Renal pelvis (tissue), 4 donors: ENCODE data around the gene RNF13. TPM values are rescaled to one million over a fixed set of nuclear protein-coding genes. Genes with fewer than 3 reads are reported as not detected.
A peak's percentile ranks its signal among the peaks of the same experiment; 100 is the strongest.
"Not testable (repeated sequence)": the region's sequence is repeated elsewhere in the genome, so short reads cannot be mapped to it uniquely, and the experiment has no call there.

Experiments
- DNase-seq: peaks from one replicate; pipeline ENCODE4 v3.0.0-alpha.2; 2013
- polyA plus RNA-seq, 3 donors: library from polyadenylated mRNA; unstranded; fragments of 120-200 nt; gene quantifications; one replicate each; pipeline ENCODE4 v1.2.1, GENCODE V29; 2013; ENCODE audit not compliant: insufficient read length in 3 of 3

Gene RNF13
- polyA plus RNA-seq, 3 donors = 79.1 to 91.5 (median 80.4) TPM

DNA sequence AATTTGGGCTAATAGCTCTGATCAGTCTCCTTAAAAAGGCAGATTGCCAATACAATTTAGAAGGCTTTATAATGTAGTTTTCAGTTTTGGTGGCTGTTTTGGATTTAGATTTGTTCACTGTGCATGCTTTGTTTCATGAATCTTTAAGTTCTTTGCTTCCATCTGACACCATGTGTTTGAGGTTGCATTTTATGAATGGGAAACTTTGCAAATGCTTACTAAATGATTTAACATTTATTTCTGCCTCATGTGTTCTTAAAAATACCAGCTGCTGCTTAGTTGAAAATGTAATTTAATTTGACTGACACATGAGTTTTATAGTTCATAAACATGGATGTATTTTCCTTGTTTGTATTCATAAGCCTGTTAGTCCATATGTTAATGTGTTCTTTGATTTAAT, 78.6 kb downstream of the RNF13 start:
- DNase-seq = no peak

DNA sequence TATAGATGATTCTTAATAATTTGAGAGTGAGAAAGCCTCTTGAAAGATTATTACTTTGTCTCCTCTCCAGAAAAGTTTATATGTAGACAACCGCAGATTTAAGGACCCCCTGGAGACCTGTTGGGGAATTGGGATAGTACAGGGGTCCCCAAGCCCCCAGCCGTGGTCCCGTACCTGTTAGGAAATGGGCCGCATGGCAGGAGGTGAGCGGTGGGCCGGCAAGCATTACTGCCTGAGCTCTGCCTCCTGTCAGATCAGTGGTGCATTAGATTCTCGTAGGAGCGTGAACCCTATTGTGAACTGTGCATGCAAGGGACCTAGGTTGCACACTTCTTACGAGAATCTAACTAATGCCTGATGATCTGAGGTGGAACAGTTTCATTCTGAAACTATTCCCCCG, 79.4 kb downstream of the RNF13 start:
- no peak for DNase-seq

DNA sequence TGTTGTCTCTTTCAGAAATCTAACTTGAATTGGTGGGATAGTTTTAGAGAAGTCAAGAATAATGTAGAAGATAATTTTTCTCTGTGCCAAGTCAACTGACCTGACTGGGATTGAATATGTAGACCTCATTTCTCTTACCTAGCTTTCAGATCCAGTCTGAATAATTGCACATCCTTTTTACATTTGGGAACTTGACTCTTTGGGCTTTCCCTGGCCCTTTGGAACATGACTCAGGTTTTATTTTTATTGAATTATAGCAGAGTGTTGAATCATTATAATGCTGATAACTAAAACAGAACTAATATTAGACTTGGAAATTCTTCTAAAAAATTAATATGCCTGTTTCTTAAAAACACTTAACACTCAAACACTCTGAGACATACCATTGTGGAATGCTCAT, 81.2 kb downstream of the RNF13 start:
- DNase-seq = no peak

GRCh38 chr3:149895339-149895738, 82.3 kb downstream of the RNF13 start:
- no peak for DNase-seq

DNA sequence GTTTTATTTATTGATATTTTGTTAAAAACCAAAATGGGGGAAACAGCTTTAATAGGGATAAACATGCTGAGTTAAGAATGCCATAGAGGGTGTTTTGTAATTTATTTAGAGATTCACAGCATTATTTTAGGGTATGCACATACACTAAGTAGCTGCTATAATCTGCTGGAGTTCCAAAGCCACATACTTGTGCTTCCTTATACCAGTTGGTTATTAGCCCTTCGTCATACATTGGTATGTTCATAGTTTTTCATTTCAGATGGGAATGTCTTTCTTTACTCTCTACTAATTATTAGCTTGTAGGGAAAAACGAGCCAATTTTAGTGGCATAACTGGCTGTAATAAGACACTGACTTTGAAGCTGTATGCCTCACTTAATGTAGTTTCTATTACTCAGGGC, 82.8 kb downstream of the RNF13 start:
- DNase-seq = no peak

- no peak for DNase-seq
These were observed 85.8 kb downstream of the RNF13 start for GRCh38 chr3:149898771-149899170.

- DNase-seq = no peak
These were observed 87.3 kb downstream of the RNF13 start for GRCh38 chr3:149900322-149900721.

GRCh38 chr3:149901770-149902169, 88.8 kb downstream of the RNF13 start:
- DNase-seq = no peak

GRCh38 chr3:149902498-149903139, 89.6 kb downstream of the RNF13 start:
- DNase-seq = no peak

GRCh38 chr3:149906036-149906435, 93.0 kb downstream of the RNF13 start:
- no peak for DNase-seq

DNA sequence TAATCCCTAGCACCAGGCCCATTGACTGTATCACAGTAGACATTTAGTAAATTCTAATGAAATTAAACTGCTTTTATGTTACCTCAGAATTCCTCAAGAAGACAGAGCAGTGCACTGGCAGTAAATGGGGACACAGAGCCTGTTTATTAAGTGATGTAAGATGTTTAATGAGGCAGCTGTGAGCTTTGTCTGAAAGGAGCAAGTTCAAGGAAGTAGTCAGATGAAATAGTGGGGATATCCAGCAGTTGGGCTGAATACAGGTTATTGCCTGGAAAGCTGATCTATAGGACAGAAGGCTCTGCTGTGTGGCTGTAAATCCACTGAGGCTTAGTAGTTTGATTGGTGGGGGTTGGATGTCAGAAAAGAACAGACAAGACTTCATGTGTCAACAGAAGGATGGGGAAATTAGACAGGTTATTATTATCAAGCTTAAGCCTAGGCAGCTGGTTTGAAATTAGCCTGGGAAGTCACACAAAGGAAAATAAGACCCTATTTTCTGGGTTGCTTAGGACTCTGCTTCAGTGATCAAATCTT, 95.5 kb downstream of the RNF13 start:
- DNase-seq = no peak

- DNase-seq = no peak
These were observed 96.9 kb downstream of the RNF13 start for GRCh38 chr3:149909923-149910322.

GRCh38 chr3:149917124-149917667, 104.2 kb downstream of the RNF13 start:
- no peak for DNase-seq

DNA sequence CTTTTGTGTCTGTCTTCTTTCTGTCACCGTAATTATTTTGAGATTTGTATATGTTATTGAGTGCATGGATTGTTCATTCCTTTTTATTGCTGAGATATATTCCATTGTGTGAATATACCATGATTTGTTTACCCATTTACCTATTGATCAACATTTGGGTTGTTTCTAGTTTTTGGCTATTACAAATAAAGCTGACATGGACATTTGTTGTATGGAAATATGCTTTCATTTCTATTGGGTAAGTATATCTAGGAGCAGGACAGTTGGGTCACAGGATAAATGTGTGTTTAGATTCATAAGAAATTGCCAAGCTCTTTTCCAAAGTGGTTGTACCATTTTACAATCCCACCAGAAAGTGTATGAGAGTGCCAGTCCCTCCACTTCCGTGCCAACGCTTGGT, 106.5 kb downstream of the RNF13 start:
- DNase-seq = no peak

GRCh38 chr3:149920119-149920518, 107.1 kb downstream of the RNF13 start:
- no peak for DNase-seq

DNA sequence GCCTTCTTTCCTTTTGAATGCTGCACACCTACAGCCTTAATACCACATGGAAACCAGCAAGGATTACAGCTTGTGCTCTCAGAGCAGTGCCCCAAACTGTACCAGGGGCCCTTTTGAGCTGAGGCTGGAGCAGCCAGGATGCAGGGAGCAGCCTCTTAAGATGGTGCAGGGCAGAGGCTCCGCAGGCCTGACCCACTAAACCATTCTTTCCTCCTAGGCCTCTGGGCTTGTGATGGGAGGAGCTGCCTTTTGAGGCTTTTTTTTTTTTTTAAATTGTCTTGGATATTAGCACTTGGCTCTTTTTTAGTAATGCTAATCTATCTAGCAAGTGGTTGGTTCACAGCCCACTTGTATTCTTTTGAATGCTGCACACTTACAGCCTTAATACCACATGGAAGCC, 120.0 kb downstream of the RNF13 start:
- no peak for DNase-seq

- DNase-seq = no peak
These were observed 120.8 kb downstream of the RNF13 start for GRCh38 chr3:149933858-149934257.

DNA sequence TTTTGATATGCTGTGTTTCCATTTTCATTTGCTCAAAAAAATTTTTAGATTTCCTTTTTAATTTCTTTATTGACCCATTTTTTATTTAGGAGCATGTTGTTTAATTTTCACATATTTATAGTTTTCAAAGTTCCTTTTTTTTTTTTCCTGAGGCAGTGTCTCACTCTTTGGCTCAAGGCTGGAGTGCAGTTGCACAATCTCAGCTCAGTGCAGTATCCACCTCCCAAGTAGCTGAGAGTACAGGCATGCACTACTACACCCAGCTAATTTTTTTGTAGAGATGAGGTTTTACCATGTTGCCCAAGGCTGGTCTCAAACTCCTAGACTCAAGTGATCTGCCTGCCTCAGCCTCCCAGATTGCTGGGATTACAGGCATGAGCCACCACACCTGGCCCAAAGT, 121.5 kb downstream of the RNF13 start:
- DNase-seq = no peak

DNA sequence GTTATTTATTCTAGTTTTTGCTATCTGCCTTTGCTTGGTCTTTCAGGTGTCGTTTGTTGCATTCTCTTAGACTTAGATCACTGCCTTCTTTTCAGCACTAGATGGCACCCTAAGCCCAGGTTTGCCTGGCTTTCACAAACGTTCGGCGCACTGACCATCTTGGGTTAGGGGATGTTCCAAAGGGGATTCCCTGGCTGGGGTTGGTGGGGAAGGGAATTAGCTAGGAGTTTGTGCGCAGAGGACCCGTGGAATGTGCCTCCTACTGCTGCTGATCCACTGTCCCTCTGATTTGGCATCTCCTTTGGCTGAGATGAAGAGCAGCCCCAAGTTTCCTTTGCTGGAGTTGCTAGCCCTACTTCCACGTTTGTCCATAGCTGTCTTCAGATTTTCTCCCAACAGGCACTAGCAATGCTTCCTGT, 123.8 kb downstream of the RNF13 start:
- peak; percentile 29 for DNase-seq

DNA sequence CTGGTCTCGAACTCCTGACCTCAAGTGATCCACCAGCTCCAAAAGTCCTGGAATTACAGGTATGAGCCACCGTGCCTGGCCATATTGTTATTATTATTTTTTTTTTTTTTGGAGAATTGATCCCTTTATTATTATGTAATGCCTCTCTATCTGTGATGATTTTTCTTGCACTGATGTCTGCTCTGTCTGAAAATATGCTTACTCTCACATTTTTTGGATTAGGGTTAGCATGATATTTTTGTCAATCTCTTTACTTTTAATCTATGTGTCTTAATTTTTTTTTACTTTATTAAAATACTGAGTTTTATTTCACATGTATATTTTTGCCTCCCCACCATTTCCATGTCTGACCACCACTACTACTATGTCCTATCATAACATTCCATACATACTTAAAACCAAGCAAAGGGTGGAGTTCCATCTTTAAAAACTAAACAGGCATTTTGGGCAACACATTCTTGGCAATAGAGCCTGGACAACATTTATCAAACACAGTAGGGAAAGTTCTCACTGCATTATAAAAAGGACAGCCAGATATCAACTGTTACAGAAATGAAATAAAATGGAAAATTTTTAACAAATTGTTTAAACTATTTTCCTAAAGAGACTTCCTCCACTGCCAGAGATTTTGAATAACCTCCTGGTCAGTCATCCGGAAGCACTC, 125.5 kb downstream of the RNF13 start:
- not testable (repeated sequence) for DNase-seq

GRCh38 chr3:149941186-149941585, 128.2 kb downstream of the RNF13 start:
- no peak for DNase-seq

- DNase-seq = no peak
These were observed 128.9 kb downstream of the RNF13 start for GRCh38 chr3:149941946-149942345.

- no peak for DNase-seq
These were observed 129.4 kb downstream of the RNF13 start for GRCh38 chr3:149942409-149942808.
